GM23338 (cell line): ENCODE data around the gene SIGLEC9. TPM values are rescaled to one million over a fixed set of nuclear protein-coding genes. Genes with fewer than 3 reads are reported as not detected.

Experiments
- ATAC-seq: fragments of 200-7000 bp; cut with Tn5 transposase; 3 replicates; pipeline ENCODE4 v1.9.1; 2020
- DNase-seq: peaks from one replicate; pipeline ENCODE4 v3.0.0-alpha.2; 2015; ENCODE audit warnings: low spot score
- H2AFZ ChIP-seq: fragments of 200-600 bp; sonication (generic); 2 replicates; pipeline ENCODE4 v1.8.0; 2016; ENCODE audit warnings: antibody characterized with exemption, mild to moderate bottlenecking, moderate library complexity
- H3F3A ChIP-seq: fragments of 200-600 bp; sonication (generic); replicated peaks from 2 replicates; pipeline ENCODE4 v1.8.0; 2017; ENCODE audit warnings: antibody characterized with exemption, mixed run types, low read depth
- H3K27ac ChIP-seq: fragments of 200-600 bp; sonication (generic); 2 replicates; pipeline ENCODE4 v1.6.1; 2016; ENCODE audit warnings: low read depth
- H3K27me3 ChIP-seq: fragments of 200-600 bp; sonication (generic); 2 replicates; pipeline ENCODE4 v1.8.0; 2016; ENCODE audit warnings: mild to moderate bottlenecking, mixed run types, moderate library complexity; ENCODE audit not compliant: insufficient read depth
- H3K36me3 ChIP-seq: fragments of 200-600 bp; sonication (generic); 2 replicates; pipeline ENCODE4 v1.8.0; 2016; ENCODE audit warnings: mild to moderate bottlenecking; ENCODE audit not compliant: insufficient read depth
- H3K4me1 ChIP-seq: fragments of 200-600 bp; sonication (generic); 2 replicates; pipeline ENCODE4 v1.8.0; 2016; ENCODE audit warnings: mild to moderate bottlenecking, moderate library complexity; ENCODE audit not compliant: insufficient read depth
- H3K4me2 ChIP-seq: fragments of 200-600 bp; sonication (generic); 2 replicates; pipeline ENCODE4 v1.7.1; 2017; ENCODE audit warnings: mixed run types
- H3K4me3 ChIP-seq: fragments of 200-600 bp; sonication (generic); 2 replicates; pipeline ENCODE4 v1.6.1; 2016; ENCODE audit warnings: mixed run types
- H3K79me2 ChIP-seq: fragments of 200-600 bp; sonication (generic); replicated peaks from 2 replicates; pipeline ENCODE4 v1.8.0; 2017; ENCODE audit warnings: mild to moderate bottlenecking; ENCODE audit not compliant: insufficient read depth
- H3K9me2 ChIP-seq: fragments of 200-600 bp; sonication (generic); 2 replicates; pipeline ENCODE4 v1.8.0; 2017; ENCODE audit not compliant: insufficient read depth
- H4K20me1 ChIP-seq: fragments of 200-600 bp; sonication (generic); replicated peaks from 2 replicates; pipeline ENCODE4 v1.8.0; 2017; ENCODE audit warnings: mild to moderate bottlenecking; ENCODE audit not compliant: insufficient read depth
- H3K27ac Mint-ChIP-seq: 2 replicates; pipeline ENCODE4 v1.8.0; 2020; ENCODE audit warnings: inconsistent platforms, mild to moderate bottlenecking, moderate library complexity, mixed read lengths
- H3K27me3 Mint-ChIP-seq: 3 replicates; pipeline ENCODE4 v1.8.0; 2022; ENCODE audit warnings: low read depth, mild to moderate bottlenecking, moderate library complexity, mixed read lengths, inconsistent platforms; ENCODE audit not compliant: insufficient read depth, poor library complexity
- H3K36me3 Mint-ChIP-seq: 3 replicates; pipeline ENCODE4 v1.8.0; 2021; ENCODE audit warnings: low read depth, mild to moderate bottlenecking, inconsistent platforms, moderate library complexity, mixed read lengths
- H3K4me1 Mint-ChIP-seq: 3 replicates; pipeline ENCODE4 v1.8.0; 2020; ENCODE audit warnings: mild to moderate bottlenecking, inconsistent platforms, mixed read lengths
- H3K4me3 Mint-ChIP-seq: 3 replicates; pipeline ENCODE4 v1.8.0; 2021; ENCODE audit warnings: moderate library complexity, mild to moderate bottlenecking, inconsistent platforms, mixed read lengths
- H3K9me3 Mint-ChIP-seq: 3 replicates; pipeline ENCODE4 v1.8.0; 2020; ENCODE audit warnings: moderate library complexity, mild to moderate bottlenecking, inconsistent platforms, mixed read lengths
- EZH2phosphoT487 ChIP-seq: fragments of 200-600 bp; sonication (generic); IDR thresholded peaks from one replicate; pipeline ENCODE4 v1.8.1; 2018; ENCODE audit warnings: antibody characterized with exemption; ENCODE audit not compliant: unreplicated experiment
- ZNF114 ChIP-seq: fragments of 250-450 bp; sonication (Bioruptor Pico); IDR thresholded peaks from 2 replicates; pipeline ENCODE4 v1.5.0; 2020; ENCODE audit warnings: mild to moderate bottlenecking, moderate library complexity
- ZNF331 ChIP-seq: fragments of 250-450 bp; sonication (Bioruptor Pico); IDR thresholded peaks from 2 replicates; pipeline ENCODE4 v1.5.0; 2020; ENCODE audit warnings: low read depth, mild to moderate bottlenecking, moderate library complexity
- polyA plus RNA-seq: library from polyadenylated mRNA; unstranded; fragments of >200 nt; fragmentation: Nextera tagmentation; extraction: Ambion mirVana; gene quantifications from 2 replicates; pipeline ENCODE4 v1.2.1, GENCODE V29; 2016
- total RNA-seq: library from RNA; depleted of rRNA; stranded (reverse); fragments of >200 nt; shearing (Covaris generic); gene quantifications from 2 replicates; pipeline ENCODE4 v1.2.3, GENCODE V29; 2014
- TF ChIP-seq, protein P1 (sequence below), 2 experiments: fragments of 200-600 bp in 1 of 2; sonication (generic) in 1 of 2; conservative IDR thresholded peaks; 2 replicates each; pipeline versions ENCODE4 v1.5.1 to v1.6.1; 2016 to 2017; ENCODE audit warnings: antibody characterized with exemption in 2 of 2, low read depth in 2 of 2, mild to moderate bottlenecking in 2 of 2, moderate library complexity in 1 of 2
- TF ChIP-seq, protein P2 (sequence below): IDR thresholded peaks from 2 replicates; pipeline ENCODE4 v1.6.1; 2016; ENCODE audit warnings: antibody characterized with exemption

Gene SIGLEC9
- total and polyA plus RNA-seq, 2 experiments from 2014 or later = not detected

DNA sequence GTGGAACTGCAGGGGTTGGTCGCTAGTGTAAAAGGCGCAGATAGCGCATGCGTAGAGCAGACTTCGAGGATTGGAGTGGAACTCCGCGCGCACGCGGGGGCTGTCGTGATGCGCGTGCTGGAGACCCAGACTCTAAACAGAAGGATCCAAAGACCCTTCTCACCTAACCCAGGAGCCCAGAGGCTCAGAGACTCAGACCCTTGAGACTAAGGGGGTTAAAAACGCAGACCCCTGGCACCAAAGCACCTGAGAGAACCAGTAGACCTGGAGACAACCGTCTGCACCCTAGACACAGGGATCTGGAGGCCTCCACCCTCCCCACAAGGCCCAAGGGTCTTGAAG, 15.9 kb upstream of the SIGLEC9 start:
- DNase-seq (no peak), ATAC-seq (no peak)
- Histone ChIP-seq H3K27me3 (no peaks in the 10 kb centered on the region), H3K4me3 (peak overlapping the region; percentile 53), H3K4me1 (peaks cover 8% of the 10 kb centered on the region; the same call in 1 of the 2 replicates), H3K79me2 (peaks cover 8% of the 10 kb centered on the region; the same call in 1 of the 2 replicates), H3F3A (no peaks in the 10 kb centered on the region), H3K36me3 (no peaks in the 10 kb centered on the region), H3K9me2 (no peaks in the 10 kb centered on the region), H4K20me1 (no peaks in the 10 kb centered on the region; the same call in 1 of the 2 replicates), H3K4me2 (peak overlapping the region; percentile 77), H3K27ac (no peak overlapping the region), H2AFZ (peak overlapping the region; percentile 88)
- Mint-ChIP-seq H3K27ac (no peak overlapping the region; the same call in 1 of the 2 replicates), H3K4me3 (peak overlapping the region; percentile 98), H3K4me1 (peaks cover 5% of the 10 kb centered on the region), H3K36me3 (0 out of 3 replicates have a peak, but pooled peaks cover 4% of the 10 kb centered on the region), H3K27me3 (peaks cover 13% of the 10 kb centered on the region), H3K9me3 (no peaks in the 10 kb centered on the region; the same call in 2 of the 3 replicates)
- TF ChIP-seq, protein P1, sequence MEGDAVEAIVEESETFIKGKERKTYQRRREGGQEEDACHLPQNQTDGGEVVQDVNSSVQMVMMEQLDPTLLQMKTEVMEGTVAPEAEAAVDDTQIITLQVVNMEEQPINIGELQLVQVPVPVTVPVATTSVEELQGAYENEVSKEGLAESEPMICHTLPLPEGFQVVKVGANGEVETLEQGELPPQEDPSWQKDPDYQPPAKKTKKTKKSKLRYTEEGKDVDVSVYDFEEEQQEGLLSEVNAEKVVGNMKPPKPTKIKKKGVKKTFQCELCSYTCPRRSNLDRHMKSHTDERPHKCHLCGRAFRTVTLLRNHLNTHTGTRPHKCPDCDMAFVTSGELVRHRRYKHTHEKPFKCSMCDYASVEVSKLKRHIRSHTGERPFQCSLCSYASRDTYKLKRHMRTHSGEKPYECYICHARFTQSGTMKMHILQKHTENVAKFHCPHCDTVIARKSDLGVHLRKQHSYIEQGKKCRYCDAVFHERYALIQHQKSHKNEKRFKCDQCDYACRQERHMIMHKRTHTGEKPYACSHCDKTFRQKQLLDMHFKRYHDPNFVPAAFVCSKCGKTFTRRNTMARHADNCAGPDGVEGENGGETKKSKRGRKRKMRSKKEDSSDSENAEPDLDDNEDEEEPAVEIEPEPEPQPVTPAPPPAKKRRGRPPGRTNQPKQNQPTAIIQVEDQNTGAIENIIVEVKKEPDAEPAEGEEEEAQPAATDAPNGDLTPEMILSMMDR (conservative IDR thresholded peaks at IDR 0.05; ENCODE audit: low read depth in 2 of 2) = no peak
- TF ChIP-seq, protein P2, sequence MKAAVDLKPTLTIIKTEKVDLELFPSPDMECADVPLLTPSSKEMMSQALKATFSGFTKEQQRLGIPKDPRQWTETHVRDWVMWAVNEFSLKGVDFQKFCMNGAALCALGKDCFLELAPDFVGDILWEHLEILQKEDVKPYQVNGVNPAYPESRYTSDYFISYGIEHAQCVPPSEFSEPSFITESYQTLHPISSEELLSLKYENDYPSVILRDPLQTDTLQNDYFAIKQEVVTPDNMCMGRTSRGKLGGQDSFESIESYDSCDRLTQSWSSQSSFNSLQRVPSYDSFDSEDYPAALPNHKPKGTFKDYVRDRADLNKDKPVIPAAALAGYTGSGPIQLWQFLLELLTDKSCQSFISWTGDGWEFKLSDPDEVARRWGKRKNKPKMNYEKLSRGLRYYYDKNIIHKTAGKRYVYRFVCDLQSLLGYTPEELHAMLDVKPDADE = no peak
- TF ChIP-seq ZNF114 (CRISPR knock-in tag) = no peak
- no peak for TF ChIP-seq EZH2phosphoT487

DNA sequence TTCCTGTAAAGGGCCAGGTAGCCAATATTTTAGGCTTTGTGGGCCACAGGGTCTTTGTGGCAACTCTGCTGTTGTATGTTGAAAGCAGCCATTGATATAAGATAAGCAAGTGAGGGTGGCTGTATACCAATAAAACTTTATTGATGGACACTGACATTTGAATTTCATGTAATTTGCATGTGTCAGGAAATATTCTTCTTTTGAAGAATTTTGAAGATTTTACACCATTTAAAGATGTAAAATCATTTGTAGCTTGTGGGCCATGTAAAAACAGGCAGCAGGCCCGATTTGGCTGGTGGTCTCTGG, 14.1 kb upstream of the SIGLEC9 start:
- Mint-ChIP-seq H3K4me3 (no peak overlapping the region), H3K36me3 (0 out of 3 replicates have a peak, but pooled peaks cover under 1% of the 10 kb centered on the region), H3K9me3 (no peaks in the 10 kb centered on the region; the same call in 2 of the 3 replicates), H3K27ac (no peak overlapping the region), H3K4me1 (peaks cover 5% of the 10 kb centered on the region), H3K27me3 (peaks cover 9% of the 10 kb centered on the region)
- Histone ChIP-seq H3K9me2 (no peaks in the 10 kb centered on the region), H3F3A (no peaks in the 10 kb centered on the region), H2AFZ (no peak overlapping the region), H3K36me3 (no peaks in the 10 kb centered on the region), H3K4me1 (peaks cover 8% of the 10 kb centered on the region; the same call in 1 of the 2 replicates), H3K79me2 (peaks cover 8% of the 10 kb centered on the region; the same call in 1 of the 2 replicates), H3K27me3 (no peaks in the 10 kb centered on the region), H3K4me3 (no peak overlapping the region), H3K27ac (no peak overlapping the region), H4K20me1 (no peaks in the 10 kb centered on the region; the same call in 1 of the 2 replicates), H3K4me2 (no peak overlapping the region)
- no peak for DNase-seq
- ATAC-seq = no peak
- TF ChIP-seq ZNF331 = no peak

DNA sequence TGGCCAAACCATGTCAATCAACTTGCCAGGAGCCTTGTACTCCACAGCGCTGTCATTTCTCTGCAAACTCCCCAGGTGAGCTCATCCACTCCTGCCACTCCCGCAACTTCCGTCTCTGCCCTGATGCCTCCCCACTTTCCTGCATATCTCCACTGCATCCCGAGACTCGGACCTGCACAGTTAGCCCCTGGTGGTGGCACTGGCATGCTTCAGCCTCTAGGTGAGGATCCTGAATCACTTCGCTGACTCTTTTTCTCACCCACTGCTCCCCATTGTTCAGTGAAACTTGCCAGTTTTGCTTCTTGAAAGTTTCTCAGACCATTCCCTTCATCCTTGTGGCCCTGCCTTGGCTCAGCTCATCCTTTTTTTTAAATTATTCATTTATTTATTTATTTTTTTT, 13.1 kb upstream of the SIGLEC9 start:
- DNase-seq (peak; percentile 68), ATAC-seq (peak; percentile 9)
- Histone ChIP-seq H3F3A (no peaks in the 10 kb centered on the region), H3K27me3 (no peaks in the 10 kb centered on the region), H3K27ac (no peak overlapping the region), H3K79me2 (peaks cover 8% of the 10 kb centered on the region; the same call in 1 of the 2 replicates), H3K4me1 (peaks cover 8% of the 10 kb centered on the region; the same call in 1 of the 2 replicates), H3K36me3 (no peaks in the 10 kb centered on the region), H2AFZ (no peak overlapping the region), H4K20me1 (no peaks in the 10 kb centered on the region; the same call in 1 of the 2 replicates), H3K4me3 (no peak overlapping the region), H3K4me2 (no peak overlapping the region), H3K9me2 (no peaks in the 10 kb centered on the region)
- Mint-ChIP-seq H3K27ac (no peak overlapping the region), H3K36me3 (no peaks in the 10 kb centered on the region), H3K4me1 (peaks cover 5% of the 10 kb centered on the region), H3K27me3 (peaks cover 9% of the 10 kb centered on the region), H3K9me3 (no peaks in the 10 kb centered on the region; the same call in 2 of the 3 replicates), H3K4me3 (no peak overlapping the region)
- TF ChIP-seq, protein P1 (conservative IDR thresholded peaks at IDR 0.05; ENCODE audit: low read depth in 2 of 2) = peak; percentile 45 to 52
- TF ChIP-seq ZNF114 (CRISPR knock-in tag) = no peak
